Vein endothelial cell (primary cell): ENCODE data around the gene TTR. TPM values are rescaled to one million over a fixed set of nuclear protein-coding genes. Genes with fewer than 3 reads are reported as not detected.

Experiments
- total RNA-seq: library from RNA; depleted of rRNA; stranded (reverse); fragments of >200 nt; gene quantifications from 2 replicates; pipeline ENCODE4 v1.2.3, GENCODE V29; 2012

Gene TTR
- not detected in 2 replicates for total RNA-seq

GRCh38 chr18:31591628-31592027, at the start of gene TTR:
TSS of gene TTR (plus strand) at chr18:31591877. CDS start at chr18:31591903, 26 bp downstream.

Other genes with a start within 250 kb of the TTR start
- gene DSG4, start 215.1 kb upstream of the TTR start, total RNA-seq: not detected in 2 replicates
- not detected in 2 replicates for gene DSG3, start 144.1 kb upstream of the TTR start, total RNA-seq
- gene DSG2, start 93.7 kb upstream of the TTR start, total RNA-seq: 0.19 TPM in 1 of 2 replicates, not detected in the other
- gene B4GALT6, start 92.7 kb downstream of the TTR start, total RNA-seq: 11.4 and 17.1 TPM in 2 replicates
- gene SLC25A52, start 169.0 kb downstream of the TTR start, total RNA-seq: not detected in 2 replicates